ENCODE data around the gene ZNF366. TPM values are rescaled to one million over a fixed set of nuclear protein-coding genes. Genes with fewer than 3 reads are reported as not detected.

Gene ZNF366
- total RNA-seq, 1 experiment from 2014 or later: not detected

- ATAC-seq (no peak), DNase-seq (ENCODE audit: low read depth, low spot score) (no peak)
- Histone ChIP-seq H3K36me3 (ENCODE audit: control insufficient read depth in 1 of 2, insufficient read depth in 2 of 2, low read length in 2 of 2) (no peaks in the 10 kb centered on the region), H2AFZ (ENCODE audit: low read depth, low read length, poor library complexity, severe bottlenecking) (peak overlapping the region; percentile 6), H3K27ac (ENCODE audit: low read depth, low read length) (no peak overlapping the region), H3K27me3 (ENCODE audit: insufficient read depth, low read length) (no peaks in the 10 kb centered on the region), H4K20me1 (ENCODE audit: insufficient read depth) (no peaks in the 10 kb centered on the region), H3K9me3 (ENCODE audit: control insufficient read depth in 1 of 2, insufficient read depth in 1 of 2, low read depth in 1 of 2, low read length in 2 of 2) (no peaks in the 10 kb centered on the region), H3K4me3 (replicated peaks in 1 of 2; ENCODE audit: low read depth in 1 of 2, low read length in 2 of 2) (no peak overlapping the region), H3K79me2 (ENCODE audit: insufficient read depth, low read length) (no peaks in the 10 kb centered on the region), H3K4me1 (ENCODE audit: control insufficient read depth in 1 of 2, insufficient read depth in 2 of 2, low read length in 2 of 2) (peaks cover 0 to 9% of the 10 kb centered on the region in 2 experiments; a peak in 1 of 4 replicates), H3K9ac (ENCODE audit: low read length) (no peak overlapping the region), H3K4me2 (ENCODE audit: low read length) (peak overlapping the region; percentile 30), H3K9me2 (ENCODE audit: insufficient read depth) (no peaks in the 10 kb centered on the region)
- intact Hi-C loops (cut with micrococcal nuclease): no loop called here
- TF ChIP-seq RAD21 (IDR thresholded peaks at IDR 0.05; ENCODE audit: low read depth) (no peak), CEBPB (IDR thresholded peaks at IDR 0.05; ENCODE audit: low read depth) (no peak), YY1 (IDR thresholded peaks at IDR 0.05; ENCODE audit: extremely low read depth, insufficient replicate concordance, low read depth, low read length) (no peak), EZH2 (IDR thresholded peaks at IDR 0.05) (no peak), CTCF (IDR thresholded peaks at IDR 0.05 in 2 of 3, conservative IDR thresholded peaks at IDR 0.05 in 1 of 3; ENCODE audit: borderline replicate concordance in 1 of 3, insufficient read depth in 1 of 3, low read depth in 2 of 3, low read length in 2 of 3) (no peak), MAX (IDR thresholded peaks at IDR 0.05) (no peak), TCF7L2 (IDR thresholded peaks at IDR 0.05; ENCODE audit: borderline replicate concordance, extremely low read depth, insufficient read depth, insufficient read length) (no peak), SIN3A (IDR thresholded peaks at IDR 0.05; ENCODE audit: low read depth) (no peak), ELF1 (IDR thresholded peaks at IDR 0.05; ENCODE audit: borderline replicate concordance, low read depth) (no peak), POLR2A (IDR thresholded peaks at IDR 0.05; ENCODE audit: borderline replicate concordance, extremely low read depth, insufficient read depth, insufficient read length) (no peak), EGR1 (IDR thresholded peaks at IDR 0.05; ENCODE audit: low read depth) (no peak), JUND (IDR thresholded peaks at IDR 0.05) (no peak), SP1 (IDR thresholded peaks at IDR 0.05; ENCODE audit: low read depth) (no peak), ZNF274 (IDR thresholded peaks at IDR 0.05; ENCODE audit: low read depth, low read length) (no peak), ZFX (IDR thresholded peaks at IDR 0.05) (no peak)
- TF ChIP-seq, protein P1, sequence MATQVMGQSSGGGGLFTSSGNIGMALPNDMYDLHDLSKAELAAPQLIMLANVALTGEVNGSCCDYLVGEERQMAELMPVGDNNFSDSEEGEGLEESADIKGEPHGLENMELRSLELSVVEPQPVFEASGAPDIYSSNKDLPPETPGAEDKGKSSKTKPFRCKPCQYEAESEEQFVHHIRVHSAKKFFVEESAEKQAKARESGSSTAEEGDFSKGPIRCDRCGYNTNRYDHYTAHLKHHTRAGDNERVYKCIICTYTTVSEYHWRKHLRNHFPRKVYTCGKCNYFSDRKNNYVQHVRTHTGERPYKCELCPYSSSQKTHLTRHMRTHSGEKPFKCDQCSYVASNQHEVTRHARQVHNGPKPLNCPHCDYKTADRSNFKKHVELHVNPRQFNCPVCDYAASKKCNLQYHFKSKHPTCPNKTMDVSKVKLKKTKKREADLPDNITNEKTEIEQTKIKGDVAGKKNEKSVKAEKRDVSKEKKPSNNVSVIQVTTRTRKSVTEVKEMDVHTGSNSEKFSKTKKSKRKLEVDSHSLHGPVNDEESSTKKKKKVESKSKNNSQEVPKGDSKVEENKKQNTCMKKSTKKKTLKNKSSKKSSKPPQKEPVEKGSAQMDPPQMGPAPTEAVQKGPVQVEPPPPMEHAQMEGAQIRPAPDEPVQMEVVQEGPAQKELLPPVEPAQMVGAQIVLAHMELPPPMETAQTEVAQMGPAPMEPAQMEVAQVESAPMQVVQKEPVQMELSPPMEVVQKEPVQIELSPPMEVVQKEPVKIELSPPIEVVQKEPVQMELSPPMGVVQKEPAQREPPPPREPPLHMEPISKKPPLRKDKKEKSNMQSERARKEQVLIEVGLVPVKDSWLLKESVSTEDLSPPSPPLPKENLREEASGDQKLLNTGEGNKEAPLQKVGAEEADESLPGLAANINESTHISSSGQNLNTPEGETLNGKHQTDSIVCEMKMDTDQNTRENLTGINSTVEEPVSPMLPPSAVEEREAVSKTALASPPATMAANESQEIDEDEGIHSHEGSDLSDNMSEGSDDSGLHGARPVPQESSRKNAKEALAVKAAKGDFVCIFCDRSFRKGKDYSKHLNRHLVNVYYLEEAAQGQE (IDR thresholded peaks at IDR 0.05; ENCODE audit: low read depth): no peak
- POLR2A ChIA-PET: no interaction called here
- BruUV-seq (replicated peaks): no TSS peak
- RAD21 ChIA-PET (ENCODE audit: low non-redundant PET in 1 of 2, low total read pairs in 2 of 2, uncharacterized antibody in 2 of 2, unreplicated experiment in 2 of 2): no interaction called here
- CTCF ChIA-PET: no interaction called here
These were observed 3.2 kb downstream of the ZNF366 start for GRCh38 chr5:72503888-72504491.
